NCI-H1048 (cell line): ENCODE results near the gene NUP62.
A peak's percentile ranks its signal among the peaks of the same experiment; 100 is the strongest.
"Not testable (repeated sequence)": the region's sequence is repeated elsewhere in the genome, so short reads cannot be mapped to it uniquely, and the experiment has no call there.

Experiments used
- DNase-seq: peaks from one replicate; lab custom pipeline; 2025; lab: John Stamatoyannopoulos, UW

The NUP62 gene, protein sequence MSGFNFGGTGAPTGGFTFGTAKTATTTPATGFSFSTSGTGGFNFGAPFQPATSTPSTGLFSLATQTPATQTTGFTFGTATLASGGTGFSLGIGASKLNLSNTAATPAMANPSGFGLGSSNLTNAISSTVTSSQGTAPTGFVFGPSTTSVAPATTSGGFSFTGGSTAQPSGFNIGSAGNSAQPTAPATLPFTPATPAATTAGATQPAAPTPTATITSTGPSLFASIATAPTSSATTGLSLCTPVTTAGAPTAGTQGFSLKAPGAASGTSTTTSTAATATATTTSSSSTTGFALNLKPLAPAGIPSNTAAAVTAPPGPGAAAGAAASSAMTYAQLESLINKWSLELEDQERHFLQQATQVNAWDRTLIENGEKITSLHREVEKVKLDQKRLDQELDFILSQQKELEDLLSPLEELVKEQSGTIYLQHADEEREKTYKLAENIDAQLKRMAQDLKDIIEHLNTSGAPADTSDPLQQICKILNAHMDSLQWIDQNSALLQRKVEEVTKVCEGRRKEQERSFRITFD

DNA sequence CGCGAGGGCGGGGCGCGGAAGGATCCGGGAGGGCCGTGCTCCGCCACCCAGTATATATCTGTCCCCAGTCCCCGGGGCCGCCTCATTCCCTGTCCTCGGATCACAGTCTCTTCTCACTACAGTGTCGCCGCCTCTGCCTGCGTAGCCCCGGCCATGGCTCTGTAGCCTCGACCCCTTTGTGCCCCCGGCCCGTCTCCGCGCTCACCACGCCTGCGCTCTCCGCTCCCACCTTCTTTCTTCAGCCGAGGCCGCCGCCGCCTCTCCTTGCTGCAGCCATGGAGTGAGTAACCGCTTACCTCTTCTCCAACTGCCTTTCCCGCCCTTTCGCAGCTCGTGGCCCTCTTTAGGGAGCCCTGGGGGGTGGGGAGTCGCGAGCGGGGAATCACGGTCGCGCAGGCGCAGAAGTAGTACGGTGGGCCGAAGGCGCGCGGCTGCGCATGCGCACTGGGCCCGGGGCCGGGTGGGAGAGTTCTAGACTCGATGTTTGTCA lies at the start of gene NUP62, which contains the start of gene ATF5:
TSS of gene NUP62 (minus strand) at position 384 of the 490 bp plus-strand sequence. CDS start 19,697 bp downstream, outside the sequence.
TSS of gene ATF5 (plus strand) at position 85 of the 490 bp plus-strand sequence. CDS start 1,646 bp downstream, outside the sequence.
- peak; percentile 95 for DNase-seq

DNA sequence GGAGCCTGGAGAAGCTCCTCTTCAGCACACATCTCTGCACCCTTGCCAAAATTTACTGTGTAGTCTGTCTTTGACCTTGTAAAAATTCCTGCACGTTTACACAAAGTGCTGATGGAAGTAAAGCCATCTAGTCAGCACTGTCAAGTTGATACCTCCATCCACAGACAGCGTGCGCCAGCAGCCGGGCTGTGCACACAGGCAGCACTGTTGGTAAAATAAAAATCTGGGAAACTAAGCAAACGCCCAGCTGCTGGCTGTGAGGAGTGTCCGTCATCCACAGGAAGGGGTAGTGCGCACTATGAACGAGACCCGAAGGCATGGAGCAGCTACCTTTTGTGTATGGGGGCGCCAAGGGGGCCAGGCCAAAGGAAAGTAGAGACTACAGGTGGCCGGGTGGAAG lies 49.0 kb upstream of the NUP62 start:
- no peak for DNase-seq

DNA sequence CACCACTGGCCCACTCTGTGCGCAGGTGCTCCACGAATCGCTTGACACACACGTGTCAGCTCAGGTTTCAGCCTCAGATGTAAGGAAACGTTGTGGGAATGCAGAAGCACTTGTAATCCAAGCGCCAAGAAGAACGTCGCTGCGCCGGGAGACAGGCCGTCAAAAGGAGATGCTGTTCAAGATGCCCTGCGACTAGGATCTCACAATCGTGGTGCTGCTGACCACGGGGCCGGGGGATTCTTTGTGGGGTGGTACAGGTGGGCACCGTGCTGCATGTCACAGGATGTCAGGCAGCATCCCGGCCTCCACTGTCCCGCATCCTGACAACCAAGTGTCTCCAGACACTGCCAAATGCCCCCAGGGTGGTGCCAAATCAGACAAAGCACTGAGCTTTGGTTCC lies 48.6 kb upstream of the NUP62 start:
- DNase-seq, result no peak

DNA sequence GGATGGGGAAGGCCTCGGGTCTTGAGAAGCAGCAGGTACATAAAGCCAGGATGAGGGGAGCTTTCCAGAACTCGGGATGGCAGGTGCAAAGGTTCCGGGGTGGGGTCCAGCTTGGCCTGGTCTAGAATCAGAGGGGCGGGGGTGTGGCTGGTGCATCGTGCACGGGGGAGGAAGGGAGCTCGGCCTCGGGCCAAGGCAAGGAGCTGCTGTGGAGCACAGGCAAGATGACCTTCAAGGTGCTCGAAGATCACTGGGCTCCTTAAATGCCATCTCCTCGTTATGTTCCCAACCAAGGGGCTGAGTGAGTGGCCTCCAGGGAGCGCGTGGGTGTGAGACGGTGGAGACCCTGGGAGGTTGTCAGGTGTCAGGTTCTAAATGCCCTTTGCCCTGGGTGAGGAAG lies 47.8 kb upstream of the NUP62 start:
- no peak for DNase-seq

DNA sequence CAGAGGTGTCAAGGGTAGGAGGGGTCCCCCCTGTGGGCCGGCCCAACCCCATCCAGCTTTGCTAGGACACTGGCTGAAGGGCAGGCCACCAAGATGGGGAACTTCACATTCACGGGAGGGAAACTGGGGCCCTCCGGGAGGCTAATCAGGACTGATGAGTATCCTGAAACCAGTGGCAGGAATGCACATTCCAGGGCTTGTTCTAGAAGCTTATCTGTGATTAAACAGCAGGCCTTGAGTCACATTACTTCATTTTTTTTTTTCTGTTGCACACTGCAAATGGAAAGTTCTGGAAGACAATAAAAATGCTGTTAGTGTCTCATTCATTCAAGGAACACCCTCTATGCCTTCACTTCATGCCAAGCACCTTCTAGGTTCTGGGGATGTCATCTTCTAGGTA lies 47.2 kb upstream of the NUP62 start:
- no peak for DNase-seq

DNA sequence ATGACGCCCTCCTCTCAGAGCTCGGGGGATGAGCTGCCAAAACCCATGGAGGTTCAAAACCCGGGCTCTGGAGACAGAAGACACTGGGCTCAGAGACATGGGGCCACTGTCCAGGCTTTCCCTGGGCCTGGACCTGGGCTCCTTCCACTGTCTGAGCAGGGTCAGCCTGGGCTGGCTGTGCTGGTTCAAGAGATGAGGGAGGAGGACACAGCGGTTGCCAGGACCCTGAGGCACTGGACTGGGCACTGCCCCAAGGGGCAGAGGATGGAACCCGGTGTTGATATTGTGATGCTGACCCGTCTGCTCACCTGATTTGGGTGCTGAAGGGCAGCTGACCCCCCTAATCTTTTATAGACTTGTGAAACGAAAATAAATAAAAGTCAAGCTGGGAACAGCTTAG lies 45.7 kb upstream of the NUP62 start:
- no peak for DNase-seq

DNA sequence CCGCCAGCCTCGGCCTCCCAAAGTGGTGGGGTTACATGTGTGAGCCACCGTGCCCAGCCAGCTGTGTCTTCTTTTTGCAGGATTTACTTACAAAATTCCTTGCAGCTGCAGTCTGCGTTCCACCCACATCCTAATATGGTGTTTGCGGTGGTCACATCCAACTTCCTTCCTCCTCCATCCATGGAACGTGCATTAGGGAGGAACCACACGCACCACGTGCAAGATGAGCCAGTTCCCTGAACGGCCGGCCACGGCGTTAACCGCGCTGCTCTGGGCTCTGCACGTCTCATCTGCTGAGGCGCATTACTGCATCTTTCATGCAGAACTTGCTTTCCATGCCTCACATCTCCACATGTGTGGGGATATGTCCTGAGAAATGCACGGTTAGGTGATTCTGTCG lies 44.7 kb upstream of the NUP62 start:
- no peak for DNase-seq

DNA sequence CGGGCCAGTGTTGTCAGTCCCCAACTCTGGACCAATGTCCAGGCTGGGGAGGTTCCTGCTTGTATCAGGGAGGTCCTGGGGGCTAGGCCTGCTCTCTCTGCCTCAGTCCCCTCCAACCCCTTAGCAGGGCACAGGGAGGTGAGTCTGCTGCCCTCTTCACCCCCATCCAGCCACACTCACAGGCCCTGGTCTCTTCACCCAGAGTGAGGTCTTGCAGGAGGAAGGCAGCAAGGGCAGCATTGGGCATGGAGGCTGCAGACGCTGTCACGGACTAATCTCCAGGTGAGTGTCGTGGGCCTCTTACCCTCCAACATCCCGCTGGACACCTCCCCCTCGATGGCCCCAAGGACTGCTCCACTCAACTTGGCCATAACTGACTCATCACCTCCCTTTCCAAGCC lies 43.5 kb upstream of the NUP62 start:
- DNase-seq, result no peak

DNA sequence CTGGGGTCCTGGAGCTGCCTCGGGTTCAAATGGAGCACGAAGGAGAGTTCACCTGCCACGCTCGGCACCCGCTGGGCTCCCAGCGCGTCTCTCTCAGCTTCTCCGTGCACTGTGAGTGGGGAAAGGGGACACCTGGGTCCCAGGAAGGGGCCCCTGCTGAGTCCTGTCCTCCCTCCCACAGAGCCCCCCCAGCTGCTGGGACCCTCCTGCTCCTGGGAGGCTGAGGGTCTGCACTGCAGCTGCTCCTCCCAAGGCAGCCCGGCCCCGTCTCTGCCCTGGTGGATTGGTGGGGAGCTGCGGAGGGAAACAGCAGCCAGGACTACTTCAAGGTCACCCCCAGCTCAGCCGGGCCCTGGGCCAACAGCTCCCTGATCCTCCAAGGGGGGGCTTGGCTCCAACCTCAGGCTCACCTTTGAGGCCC lies 42.7 kb upstream of the NUP62 start:
- no peak for DNase-seq

DNA sequence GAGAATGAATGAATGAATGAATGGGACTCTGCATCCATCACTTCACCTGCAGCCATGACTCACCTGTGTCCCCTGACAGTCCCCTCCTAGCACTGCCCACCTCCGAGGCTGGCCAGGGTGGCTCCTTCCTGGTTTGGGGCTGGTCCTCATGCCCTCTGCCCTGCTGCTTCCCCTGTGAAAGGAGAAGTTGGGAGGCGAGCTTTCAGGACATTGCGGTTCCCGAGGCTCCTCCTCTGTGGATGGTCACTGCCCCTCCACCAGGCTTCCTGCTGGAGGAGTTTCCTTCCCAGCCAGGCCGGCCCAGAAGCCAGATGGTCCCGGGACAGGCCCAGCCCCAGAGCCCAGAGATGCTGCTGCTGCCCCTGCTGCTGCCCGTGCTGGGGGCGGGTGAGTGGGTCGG lies 40.1 kb upstream of the NUP62 start:
- DNase-seq, result not testable (repeated sequence)

DNA sequence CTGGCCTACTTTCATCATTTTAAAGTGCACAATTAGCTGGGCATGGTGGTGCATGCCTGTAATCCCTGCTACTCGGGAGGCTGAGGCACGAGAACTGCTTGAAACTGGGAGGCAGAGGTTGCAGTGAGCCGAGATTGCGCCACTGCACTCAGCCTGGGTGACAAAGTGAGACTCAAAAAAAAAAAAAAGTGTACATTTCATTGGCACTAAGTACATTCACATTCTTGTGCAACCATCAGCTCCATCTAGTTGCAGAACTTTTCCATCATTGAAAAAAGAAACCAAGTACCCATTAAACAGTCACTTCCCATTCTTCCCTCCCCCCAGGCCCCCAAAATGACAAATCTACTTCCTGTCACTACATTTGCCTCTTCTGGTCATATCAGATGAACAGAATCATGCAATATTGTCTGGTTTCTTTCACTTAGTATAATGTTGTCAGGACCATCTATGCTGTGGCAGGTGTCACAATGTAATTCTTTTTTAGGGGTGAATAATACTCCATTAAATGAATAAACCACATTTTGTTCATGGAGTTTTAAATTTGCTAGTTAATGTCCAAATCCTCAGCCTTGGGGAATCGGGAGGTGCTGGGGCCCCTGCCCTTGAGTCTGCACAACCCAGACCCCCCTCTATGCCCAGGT lies 39.1 kb upstream of the NUP62 start:
- DNase-seq, result no peak

DNA sequence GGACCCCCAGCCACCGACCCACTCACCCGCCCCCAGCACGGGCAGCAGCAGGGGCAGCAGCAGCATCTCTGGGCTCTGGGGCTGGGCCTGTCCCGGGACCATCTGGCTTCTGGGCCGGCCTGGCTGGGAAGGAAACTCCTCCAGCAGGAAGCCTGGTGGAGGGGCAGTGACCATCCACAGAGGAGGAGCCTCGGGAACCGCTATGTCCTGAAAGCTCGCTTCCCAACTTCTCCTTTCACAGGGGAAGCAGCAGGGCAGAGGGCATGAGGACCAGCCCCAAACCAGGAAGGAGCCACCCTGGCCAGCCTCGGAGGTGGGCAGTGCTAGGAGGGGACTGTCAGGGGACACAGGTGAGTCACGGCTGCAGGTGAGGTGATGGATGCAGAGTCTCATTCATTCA lies 31.7 kb upstream of the NUP62 start, which contains the start of gene SIGLEC11:
TSS of gene SIGLEC11 (minus strand) at position 193 of the 400 bp plus-strand sequence. CDS start at position 102, 91 bp downstream.
- DNase-seq, result not testable (repeated sequence)

DNA sequence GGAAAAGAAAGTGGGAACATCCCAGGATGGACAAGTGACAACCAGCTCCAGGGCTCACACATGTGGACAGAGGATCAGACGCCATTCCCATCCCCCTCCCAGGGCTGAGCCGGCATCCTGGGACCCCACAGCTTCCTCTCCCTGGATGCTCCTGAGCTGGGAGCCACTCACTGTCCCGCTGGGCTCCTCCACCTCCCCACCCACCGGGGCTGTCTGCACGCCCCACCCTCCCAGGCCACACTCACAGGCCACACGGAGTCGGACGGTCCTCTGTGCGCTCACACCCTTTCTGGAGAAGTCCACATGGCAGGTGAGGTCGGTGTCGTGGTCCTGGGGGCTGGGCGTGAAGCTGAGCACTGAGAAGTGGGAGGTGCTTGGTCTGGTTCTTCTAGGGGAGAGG lies 30.6 kb upstream of the NUP62 start:
- not testable (repeated sequence) for DNase-seq

DNA sequence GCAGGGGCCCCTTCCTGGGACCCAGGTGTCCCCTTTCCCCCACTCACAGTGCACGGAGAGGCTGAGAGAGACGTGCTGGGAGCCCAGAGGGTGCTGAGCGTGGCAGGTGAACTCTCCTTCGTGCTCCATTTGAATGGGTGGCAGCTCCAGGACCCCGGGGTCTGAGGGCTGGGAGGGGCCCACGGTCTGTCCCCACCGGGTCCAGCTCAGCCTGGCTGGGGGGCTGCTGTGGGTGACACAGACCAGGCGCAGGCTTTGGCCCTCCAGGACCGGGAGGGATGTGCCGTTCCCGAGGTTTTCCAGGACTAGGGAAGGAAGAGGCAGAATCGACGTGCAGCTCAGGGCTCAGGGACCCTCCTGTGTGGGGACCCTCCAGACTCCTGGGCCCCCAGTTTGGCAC lies 29.3 kb upstream of the NUP62 start:
- DNase-seq, result not testable (repeated sequence)

DNA sequence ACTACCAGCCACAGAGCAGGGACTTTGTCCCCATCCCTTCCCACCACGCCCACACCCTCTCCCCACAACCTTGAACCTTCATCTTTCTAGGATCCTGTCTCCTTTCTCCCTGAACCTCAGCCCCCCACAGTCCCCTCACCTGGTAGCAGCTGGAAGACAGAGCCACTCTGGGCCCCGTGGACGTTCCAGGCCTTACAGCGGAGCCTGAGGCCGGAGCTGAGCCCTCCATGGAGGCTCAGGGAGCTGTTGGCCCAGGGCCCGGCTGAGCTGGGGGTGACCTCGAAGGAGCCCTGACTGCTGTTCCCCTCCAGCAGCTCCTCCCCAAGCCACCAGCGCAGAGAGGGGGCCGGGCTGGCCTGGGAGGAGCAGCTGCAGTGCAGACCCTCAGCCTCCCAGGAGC lies 28.8 kb upstream of the NUP62 start:
- not testable (repeated sequence) for DNase-seq

DNA sequence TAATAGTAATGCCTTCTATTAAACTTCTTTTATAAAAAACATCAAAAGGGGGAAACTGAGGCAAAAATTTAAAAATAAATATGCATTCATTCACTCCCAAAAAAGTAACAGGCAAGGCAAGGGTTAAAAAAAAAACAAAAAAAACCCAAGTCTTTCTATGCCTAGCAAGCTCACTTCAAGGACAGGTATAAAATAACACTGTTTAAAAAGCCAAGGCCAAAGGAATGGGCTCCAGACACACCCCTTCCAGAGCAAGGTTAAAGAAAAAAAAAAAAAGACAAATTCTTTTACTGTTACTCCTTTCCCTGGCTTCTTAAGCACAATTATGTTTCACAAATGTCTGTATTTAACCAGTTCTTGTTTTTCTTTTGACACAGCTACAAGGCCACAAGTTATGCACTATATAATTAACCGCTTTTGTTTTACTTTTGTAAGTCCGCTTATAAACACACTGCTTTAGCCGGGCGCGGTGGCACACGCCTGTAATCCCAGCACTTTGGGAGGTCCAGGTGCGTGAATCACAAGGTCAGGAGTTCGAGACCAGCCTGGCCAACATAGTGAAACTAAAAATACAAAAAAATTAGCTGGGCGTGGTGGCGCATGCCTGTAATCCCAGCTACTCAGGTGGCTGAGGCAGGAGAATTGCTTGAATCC lies 28.1 kb upstream of the NUP62 start:
- no peak for DNase-seq

DNA sequence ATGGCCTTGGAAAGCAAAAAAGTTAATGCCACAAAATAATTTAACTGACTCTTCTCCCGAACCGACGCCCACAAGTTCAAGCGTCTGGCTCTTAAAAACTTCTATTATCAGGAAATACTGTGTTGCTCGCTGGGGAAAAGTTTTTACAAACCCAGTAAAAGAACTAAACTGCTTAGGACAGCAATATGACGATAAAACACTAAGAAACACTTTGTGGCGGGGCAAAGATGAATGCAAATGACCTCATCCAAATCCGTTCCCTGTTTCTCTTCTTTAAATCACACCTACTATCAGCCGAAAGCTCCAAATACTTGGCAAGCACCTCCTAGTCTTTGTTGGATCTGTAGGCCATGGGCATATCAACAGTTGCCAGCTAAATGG lies 26.8 kb upstream of the NUP62 start:
- no peak for DNase-seq

DNA sequence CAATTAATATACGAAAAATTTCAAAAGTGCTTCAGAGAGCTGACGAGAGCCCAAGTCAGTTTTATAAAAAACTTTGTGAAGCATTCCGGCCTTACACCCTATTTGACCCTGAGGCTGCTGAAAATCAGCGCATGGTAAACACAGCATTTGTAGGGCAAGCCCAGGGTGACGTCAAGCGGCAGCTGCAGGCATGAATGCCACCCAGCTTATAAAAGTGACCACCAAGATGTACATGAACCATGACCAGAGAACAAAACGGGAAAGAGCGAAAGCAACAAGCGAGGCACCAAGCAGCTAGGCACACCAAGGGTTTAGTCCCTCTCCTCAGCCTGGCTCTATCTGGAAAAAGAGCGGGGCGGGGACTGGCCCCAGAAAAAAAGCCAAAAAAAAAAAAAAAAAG lies 25.6 kb upstream of the NUP62 start:
- DNase-seq, result no peak

DNA sequence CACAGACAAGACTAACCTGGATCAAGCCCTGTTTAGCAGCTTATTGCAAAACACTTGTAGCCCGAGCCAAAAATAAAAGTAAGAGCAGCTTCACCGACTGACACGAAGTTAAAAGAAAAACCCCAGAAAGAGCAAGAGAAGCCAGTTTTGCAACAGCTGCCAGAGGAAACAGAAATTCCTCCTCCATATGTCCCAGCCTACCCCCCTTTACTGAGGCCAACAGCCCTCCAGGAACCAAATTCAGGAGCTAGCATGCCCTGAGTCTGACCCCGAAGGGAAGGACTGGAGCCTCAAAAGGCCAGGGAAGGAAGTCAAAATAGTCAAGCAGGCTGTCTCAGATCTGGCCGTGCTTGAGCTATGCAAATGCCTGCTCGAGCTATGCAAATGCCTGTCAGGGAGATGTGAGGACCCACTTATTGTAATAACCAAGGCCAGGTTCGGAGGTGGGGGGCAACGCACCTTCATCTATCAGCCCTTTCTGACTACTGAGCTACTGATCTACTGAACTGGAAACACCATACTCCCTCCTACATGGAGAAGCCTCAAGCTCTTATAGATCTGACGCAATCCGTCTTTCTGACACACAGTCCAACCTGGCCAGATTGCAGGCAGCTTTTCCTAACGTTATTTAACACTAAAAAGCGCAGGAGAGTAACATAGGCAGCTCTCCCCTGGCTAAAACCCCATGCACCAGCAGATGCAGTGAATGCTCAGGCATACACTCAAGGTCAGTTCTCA lies 25.0 kb upstream of the NUP62 start:
- DNase-seq, result no peak

DNA sequence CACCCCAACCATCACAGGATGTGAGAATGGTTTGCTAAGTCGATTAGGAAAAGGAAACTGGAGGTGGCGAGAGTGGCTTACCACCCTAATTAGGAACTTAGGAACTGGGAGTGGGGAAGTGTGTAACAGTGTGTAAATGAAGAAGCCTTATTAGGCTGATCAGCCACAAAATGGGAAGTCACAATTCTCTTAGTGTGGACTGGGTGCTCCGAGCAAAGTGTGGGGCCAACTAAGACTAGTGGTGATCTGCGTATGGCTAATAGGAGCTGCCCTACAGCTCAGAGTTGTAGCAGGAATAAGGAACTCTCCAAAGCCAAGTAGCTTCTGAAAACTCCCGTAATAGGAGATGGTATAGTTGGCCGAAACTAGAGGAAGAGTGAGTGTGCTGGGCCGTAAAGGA lies 24.1 kb upstream of the NUP62 start:
- DNase-seq, result no peak

DNA sequence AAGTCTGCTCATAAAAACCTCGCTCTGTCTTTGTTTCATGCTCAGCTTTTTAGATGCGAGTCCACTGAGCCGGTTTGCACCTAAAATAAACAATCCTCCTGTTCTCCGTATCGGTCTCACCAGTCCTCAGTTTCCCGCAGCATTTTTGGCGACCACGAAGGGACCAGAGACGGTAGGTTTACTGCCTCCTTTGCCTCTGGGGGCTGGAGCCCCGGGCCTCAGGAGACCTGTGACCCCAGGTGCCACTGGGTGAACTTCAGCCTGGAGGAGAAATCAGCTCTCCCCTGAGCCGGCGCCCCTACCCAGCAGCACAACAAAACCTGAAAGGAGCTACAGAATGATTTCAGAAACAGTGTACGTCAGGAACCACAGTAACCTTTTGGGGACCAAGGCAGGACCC lies 23.6 kb upstream of the NUP62 start:
- DNase-seq, result no peak

DNA sequence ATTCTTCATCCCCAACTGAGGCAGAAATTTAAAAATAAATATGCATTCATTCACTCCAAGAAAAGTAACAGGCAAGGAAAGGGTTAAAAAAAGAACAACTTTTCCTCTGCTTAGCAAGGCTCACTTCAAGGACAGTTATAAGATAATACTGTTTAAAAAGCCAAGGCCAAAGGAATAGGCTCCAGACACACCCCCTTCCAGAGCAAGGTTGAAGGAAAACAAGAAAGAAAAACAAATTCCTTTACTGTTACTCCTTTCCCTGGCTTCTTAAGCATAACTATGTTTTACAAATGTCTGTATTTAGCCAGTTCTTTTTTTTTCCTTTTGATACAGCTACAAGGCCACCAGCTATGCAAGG lies 23.2 kb upstream of the NUP62 start:
- no peak for DNase-seq
